Measurements from ENCODE around the gene PCOLCE2.

Gene PCOLCE2

DNA sequence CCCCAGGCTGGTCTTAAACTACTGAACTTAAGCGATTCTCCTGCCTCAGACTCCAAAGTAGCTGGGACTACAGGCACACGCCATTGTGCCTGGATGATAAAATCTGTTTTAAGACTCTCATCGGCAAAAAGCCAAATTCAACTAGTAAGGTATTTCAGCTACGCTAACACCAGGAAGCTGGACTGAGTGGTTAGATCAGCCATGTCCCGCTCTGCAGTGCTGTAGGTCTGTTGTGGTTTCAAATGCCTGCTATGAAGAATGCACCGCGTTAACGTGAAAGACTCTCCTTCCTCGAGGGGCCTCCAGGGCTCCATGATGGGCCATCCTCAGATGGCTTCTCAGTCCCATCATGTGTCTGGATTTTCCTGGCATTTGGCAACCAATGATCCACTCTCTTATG, 70.2 kb downstream of the PCOLCE2 start:
- H3K27ac ChIP-seq, result no peak overlapping the region

DNA sequence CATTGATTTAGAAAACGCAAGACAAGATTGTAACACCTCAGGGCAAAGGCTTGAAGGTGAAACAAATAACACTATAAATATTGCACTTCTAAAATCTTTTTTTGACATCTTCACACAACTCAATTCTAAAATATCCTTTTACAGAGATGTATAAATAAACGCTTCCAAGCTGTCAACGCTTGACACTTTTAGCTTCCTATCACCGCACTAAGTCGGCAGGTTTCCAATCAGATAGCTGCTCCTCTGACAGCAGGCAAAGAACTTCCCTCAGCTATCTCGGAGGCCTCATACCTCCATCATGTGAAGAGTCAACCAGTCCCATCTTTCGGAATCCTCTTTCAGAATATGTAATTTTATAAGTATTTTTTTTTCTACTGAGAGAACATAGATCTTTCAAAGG, 71.0 kb downstream of the PCOLCE2 start:
- TF ChIP-seq, protein P1, sequence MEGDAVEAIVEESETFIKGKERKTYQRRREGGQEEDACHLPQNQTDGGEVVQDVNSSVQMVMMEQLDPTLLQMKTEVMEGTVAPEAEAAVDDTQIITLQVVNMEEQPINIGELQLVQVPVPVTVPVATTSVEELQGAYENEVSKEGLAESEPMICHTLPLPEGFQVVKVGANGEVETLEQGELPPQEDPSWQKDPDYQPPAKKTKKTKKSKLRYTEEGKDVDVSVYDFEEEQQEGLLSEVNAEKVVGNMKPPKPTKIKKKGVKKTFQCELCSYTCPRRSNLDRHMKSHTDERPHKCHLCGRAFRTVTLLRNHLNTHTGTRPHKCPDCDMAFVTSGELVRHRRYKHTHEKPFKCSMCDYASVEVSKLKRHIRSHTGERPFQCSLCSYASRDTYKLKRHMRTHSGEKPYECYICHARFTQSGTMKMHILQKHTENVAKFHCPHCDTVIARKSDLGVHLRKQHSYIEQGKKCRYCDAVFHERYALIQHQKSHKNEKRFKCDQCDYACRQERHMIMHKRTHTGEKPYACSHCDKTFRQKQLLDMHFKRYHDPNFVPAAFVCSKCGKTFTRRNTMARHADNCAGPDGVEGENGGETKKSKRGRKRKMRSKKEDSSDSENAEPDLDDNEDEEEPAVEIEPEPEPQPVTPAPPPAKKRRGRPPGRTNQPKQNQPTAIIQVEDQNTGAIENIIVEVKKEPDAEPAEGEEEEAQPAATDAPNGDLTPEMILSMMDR (conservative IDR thresholded peaks at IDR 0.05), result no peak
- H3K27ac ChIP-seq, result no peak overlapping the region

More for the DNA sequence above, 70.2 kb downstream of the PCOLCE2 start:
- TF ChIP-seq, protein P1 (conservative IDR thresholded peaks at IDR 0.05), result no peak

DNA sequence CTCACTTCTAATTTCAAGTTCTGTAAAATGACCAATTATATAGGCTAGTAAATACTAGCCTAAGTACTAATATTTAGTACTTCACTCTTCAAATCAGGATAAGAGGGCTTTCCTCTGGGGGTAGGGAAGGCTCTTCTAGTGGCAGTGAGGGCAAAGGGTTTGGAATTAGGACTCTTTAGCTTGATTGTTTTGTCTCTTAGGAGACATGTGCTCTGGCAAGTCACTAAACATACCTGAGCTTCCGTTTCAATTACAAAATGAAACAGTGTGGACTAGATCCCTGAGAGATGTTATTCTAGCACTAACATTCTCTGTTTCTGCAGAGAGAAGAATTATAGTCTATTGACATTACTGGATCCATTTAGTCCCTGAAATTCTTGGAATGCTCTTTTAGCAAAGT, 71.5 kb downstream of the PCOLCE2 start:
- TF ChIP-seq, protein P1 (conservative IDR thresholded peaks at IDR 0.05), result no peak
- no peak overlapping the region for H3K27ac ChIP-seq

DNA sequence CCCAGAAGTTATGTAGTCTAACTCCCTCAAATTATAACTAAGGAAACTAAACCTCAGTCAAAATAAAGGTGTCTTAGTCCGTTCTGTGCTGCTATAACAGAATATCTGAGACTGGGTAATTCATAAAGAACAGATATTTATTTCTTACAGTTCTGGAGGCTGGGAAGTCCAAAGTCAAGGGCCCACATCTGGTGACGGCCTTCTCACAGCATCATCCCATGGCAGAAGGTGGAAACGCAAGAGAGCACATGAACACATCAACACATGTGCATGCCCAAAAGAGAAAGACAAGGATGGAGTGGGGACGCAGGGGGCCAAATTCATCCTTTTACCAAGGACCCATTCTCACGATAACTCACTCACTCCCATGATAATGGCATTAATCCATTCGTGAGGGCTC, 73.1 kb downstream of the PCOLCE2 start:
- TF ChIP-seq, protein P1 (conservative IDR thresholded peaks at IDR 0.05), result no peak
- H3K27ac ChIP-seq, result no peak overlapping the region

DNA sequence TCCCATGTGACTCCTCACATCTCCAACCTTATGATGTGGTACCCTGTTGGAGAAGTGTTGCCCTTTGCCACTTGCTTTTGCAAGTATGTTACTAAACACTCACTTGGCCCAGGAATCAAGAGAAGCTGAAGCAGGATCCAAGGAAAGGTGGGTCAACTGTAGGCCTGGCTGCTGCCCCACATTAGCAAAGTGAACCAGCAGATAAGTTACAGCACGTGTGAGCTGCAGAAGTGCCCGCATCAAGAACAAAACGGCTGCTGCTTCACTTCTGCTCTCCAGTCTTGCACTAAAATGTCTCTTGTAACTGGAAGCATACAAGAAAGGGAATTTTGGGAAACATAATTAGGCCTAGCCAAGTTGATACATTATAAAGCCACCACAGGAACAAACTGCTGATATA, 79.6 kb downstream of the PCOLCE2 start:
- H3K27ac ChIP-seq, result no peak overlapping the region
- TF ChIP-seq, protein P1 (conservative IDR thresholded peaks at IDR 0.05), result no peak

DNA sequence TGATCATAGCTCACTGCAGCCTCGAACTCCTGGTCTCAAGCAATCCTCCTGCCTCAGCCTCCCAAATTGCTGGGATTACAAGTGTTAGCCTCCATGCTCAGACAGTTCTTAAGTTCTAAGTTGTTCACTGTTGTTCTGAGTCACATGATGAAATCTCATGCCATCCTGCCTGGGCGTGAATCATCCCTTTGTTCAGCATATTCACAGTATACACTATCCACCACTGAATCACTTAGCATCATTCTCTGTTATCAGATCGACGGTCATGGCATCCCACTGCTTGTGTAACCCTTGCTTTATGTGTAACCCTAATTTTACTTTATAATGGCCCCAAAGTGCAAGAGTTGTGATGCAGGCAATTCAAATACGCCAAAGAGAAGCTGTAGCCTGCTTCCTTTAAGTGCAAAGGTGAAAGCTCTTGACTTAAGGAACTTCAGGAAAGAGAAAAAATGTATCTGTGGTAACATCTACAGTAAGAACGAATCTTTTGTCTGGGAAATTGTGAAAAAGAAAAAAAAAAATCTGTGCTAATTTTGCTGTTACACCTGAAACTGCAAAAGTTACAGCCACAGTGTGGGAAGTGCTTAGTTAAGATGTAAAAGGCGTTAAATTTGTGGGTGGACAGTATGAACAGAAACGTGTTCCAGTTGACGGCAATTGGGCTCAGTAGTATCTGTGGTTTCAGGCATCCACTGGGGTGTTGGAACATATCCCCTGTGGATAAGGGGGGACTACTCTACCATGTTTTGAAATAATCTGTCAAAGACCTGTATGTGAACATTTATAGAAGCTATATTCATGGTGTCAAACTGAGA, 80.6 kb downstream of the PCOLCE2 start:
- no peak overlapping the region for H3K27ac ChIP-seq

DNA sequence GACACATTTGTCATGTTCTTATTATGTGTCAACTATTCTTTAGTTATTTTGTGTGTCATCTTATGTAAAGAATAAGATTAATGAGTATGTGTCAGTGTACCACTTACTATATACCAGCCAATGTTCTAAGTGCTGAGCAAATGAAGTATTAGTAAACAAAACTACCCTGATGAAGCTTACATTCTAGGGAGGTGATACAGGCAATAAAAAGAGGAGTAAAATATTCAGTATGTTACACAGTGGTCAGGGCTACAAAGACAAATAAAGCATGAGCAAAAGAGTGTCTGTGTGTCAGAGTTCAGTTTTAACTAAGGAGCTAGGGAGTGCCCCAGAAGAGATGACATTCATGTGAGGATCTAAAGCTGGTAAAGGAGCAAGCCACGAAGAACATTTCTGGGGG, 86.0 kb downstream of the PCOLCE2 start:
- TF ChIP-seq, protein P1 (conservative IDR thresholded peaks at IDR 0.05), result no peak
- H3K27ac ChIP-seq, result no peak overlapping the region

More for the DNA sequence above, 80.6 kb downstream of the PCOLCE2 start:
- TF ChIP-seq, protein P1 (conservative IDR thresholded peaks at IDR 0.05), result no peak
